ENCODE measurements around the gene TBCD.

DNA sequence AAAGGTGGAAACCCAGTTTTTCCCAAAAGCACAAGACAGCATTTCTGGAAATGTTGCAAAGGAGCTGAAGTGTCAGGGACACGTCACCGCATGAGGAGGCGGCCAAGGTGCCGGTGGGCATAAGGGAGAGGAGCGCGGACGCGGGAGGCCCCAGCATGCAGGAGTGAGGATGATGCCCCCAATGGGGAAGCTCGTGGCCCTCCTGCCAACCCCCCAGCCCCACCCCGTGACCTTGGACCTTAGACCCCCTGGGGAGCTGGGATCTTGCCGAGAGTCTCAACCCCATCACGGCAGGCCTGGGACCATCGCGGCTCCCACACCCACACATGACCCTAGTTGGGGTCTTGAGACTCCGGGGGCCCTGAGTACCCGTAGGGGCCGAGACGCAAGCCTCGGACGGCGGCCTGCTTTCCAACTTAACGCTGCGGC is 208.1 kb downstream of the TBCD start:
- TF ChIP-seq, protein P1, sequence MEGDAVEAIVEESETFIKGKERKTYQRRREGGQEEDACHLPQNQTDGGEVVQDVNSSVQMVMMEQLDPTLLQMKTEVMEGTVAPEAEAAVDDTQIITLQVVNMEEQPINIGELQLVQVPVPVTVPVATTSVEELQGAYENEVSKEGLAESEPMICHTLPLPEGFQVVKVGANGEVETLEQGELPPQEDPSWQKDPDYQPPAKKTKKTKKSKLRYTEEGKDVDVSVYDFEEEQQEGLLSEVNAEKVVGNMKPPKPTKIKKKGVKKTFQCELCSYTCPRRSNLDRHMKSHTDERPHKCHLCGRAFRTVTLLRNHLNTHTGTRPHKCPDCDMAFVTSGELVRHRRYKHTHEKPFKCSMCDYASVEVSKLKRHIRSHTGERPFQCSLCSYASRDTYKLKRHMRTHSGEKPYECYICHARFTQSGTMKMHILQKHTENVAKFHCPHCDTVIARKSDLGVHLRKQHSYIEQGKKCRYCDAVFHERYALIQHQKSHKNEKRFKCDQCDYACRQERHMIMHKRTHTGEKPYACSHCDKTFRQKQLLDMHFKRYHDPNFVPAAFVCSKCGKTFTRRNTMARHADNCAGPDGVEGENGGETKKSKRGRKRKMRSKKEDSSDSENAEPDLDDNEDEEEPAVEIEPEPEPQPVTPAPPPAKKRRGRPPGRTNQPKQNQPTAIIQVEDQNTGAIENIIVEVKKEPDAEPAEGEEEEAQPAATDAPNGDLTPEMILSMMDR (conservative IDR thresholded peaks at IDR 0.05) = no peak
- TF ChIP-seq ZFX (IDR thresholded peaks at IDR 0.05) = no peak

Data from C4-2B (cell line).